Psoas muscle (tissue), 8 donors: ENCODE results near the gene CHN2. TPM values are rescaled to one million over a fixed set of nuclear protein-coding genes. Genes with fewer than 3 reads are reported as not detected.
"Not testable (repeated sequence)": the region's sequence is repeated elsewhere in the genome, so short reads cannot be mapped to it uniquely, and the experiment has no call there.

Experiments
- ATAC-seq, 4 donors: fragments of 200-7000 bp; cut with Tn5 transposase; one replicate each; pipeline ENCODE4 v1.9.1; 2020; ENCODE audit warnings: moderate library complexity in 3 of 4, mild to moderate bottlenecking in 2 of 4
- DNase-seq, 2 donors: peaks; one replicate each; pipeline ENCODE4 v3.0.0-alpha.2; 2020
- H3K27ac ChIP-seq: fragments of 200-600 bp; one replicate; pipeline ENCODE4 v1.8.0; 2022
- H3K27me3 ChIP-seq, 3 donors: fragments of 200-600 bp in 1 of 3; one replicate each; pipeline versions ENCODE4 v1.6.1 to v1.8.0; 2013 to 2022; ENCODE audit warnings: low read length in 2 of 3, mild to moderate bottlenecking in 2 of 3, moderate library complexity in 1 of 3; ENCODE audit not compliant: insufficient read depth in 3 of 3
- H3K36me3 ChIP-seq, 2 donors: fragments of 200-600 bp in 1 of 2; one replicate each; pipeline versions ENCODE4 v1.6.1 to v1.8.0; 2013 to 2022; ENCODE audit warnings: low read depth in 1 of 2, mild to moderate bottlenecking in 1 of 2, moderate library complexity in 1 of 2; ENCODE audit not compliant: insufficient read depth in 1 of 2
- H3K4me1 ChIP-seq: fragments of 200-600 bp; one replicate; pipeline ENCODE4 v1.8.0; 2022
- H3K4me3 ChIP-seq: fragments of 200-600 bp; one replicate; pipeline ENCODE4 v1.8.0; 2022; ENCODE audit warnings: mild to moderate bottlenecking
- H3K9me3 ChIP-seq: fragments of 200-600 bp; one replicate; pipeline ENCODE4 v1.8.0; 2022
- CTCF ChIP-seq: fragments of 200-600 bp; IDR thresholded peaks from one replicate; pipeline ENCODE4 v1.8.0; 2022; ENCODE audit warnings: antibody characterized with exemption
- WGBS, 3 donors: extraction: QIAGEN DNeasy Blood & Tissue Kit; methylation state at CpG; one replicate each; pipeline versions ENCODE4 v1.1.6 to v1.1.7; 2013; 5-methylcytosine and 5-hydroxymethylcytosine counted together
- intact Hi-C, 2 donors: fragments of 100-400 bp; cut with DNase I; formaldehyde crosslinking; loops; one replicate each; pipeline versions ENCODE4 v1.11.0 to v1.14.2; 2022
- polyA plus RNA-seq, 3 donors: library from polyadenylated mRNA; stranded (reverse); fragments of 200-250 nt; gene quantifications; one replicate each; pipeline ENCODE4 v1.2.3, GENCODE V29; 2013
- total RNA-seq, 4 donors: library from RNA; stranded (reverse); fragmentation: NEBNext Ultra II Directional in 2 of 4; extraction: Animal tissue kit (Norgen Biotek cat#: 25700) in 2 of 4; gene quantifications; one replicate each; pipeline versions ENCODE4 v1.2.1 to v1.2.4, GENCODE V29; 2021 to 2023
- donor health status: healthy with polysubstance abuse.
- donor health status: DM: no; HTN: no; CAD: no; lungs with moderate emphysema.
- donor health status: Bipolar disorder and iron deficiency.
- donor health status: healthy.
- donor health status: DM: yes; HTN: yes; CAD: no.
- donor health status: DM: no; HTN: no; CAD: no.
- donor health status: DM: no; HTN: no; CAD: no.
- donor health status: DM: yes; HTN: yes; CAD: no.

CHN2 gene
- total and polyA plus RNA-seq, 7 donors: 0.43 to 18.1 (median 2.3) TPM

- TF ChIP-seq CTCF: no peak
- Histone ChIP-seq H3K27me3 (no peaks in the 10 kb centered on the region), H3K27ac (no peak overlapping the region), H3K4me3 (no peak overlapping the region), H3K36me3 (no peaks in the 10 kb centered on the region), H3K9me3 (no peaks in the 10 kb centered on the region), H3K4me1 (no peaks in the 10 kb centered on the region)
- intact Hi-C loops: no loop called here
- 76 to 89% (median 85%) methylated on average over 12 of the region's 12 CpGs for WGBS, 3 donors
- DNase-seq (no peak), ATAC-seq (no peak)
These were observed 14.1 kb downstream of the CHN2 start for GRCh38 chr7:29208410-29209250.

GRCh38 chr7:29209745-29210144 is 15.2 kb downstream of the CHN2 start:
- Histone ChIP-seq H3K36me3 (no peaks in the 10 kb centered on the region), H3K4me1 (peaks cover 1% of the 10 kb centered on the region), H3K27ac (no peak overlapping the region), H3K4me3 (no peak overlapping the region), H3K27me3 (no peaks in the 10 kb centered on the region), H3K9me3 (no peaks in the 10 kb centered on the region)
- intact Hi-C loops: no loop called here
- no peak for TF ChIP-seq CTCF
- DNase-seq: no peak
- WGBS, 3 donors: 90 to 95% (median 93%) methylated on average over 3 of the region's 3 CpGs
- no peak for ATAC-seq

GRCh38 chr7:29212736-29213135 is 18.2 kb downstream of the CHN2 start:
- H3K4me1 ChIP-seq, DNase-seq, H3K27ac ChIP-seq, H3K36me3 ChIP-seq, H3K27me3 ChIP-seq, H3K9me3 ChIP-seq, H3K4me3 ChIP-seq, intact Hi-C loops, ATAC-seq: not testable (repeated sequence)
- WGBS, 3 donors: 93 to 100% (median 95%) methylated on average over 2 of the region's 2 CpGs

- DNase-seq: no peak
- TF ChIP-seq CTCF: no peak
- intact Hi-C loops: no loop called here
- Histone ChIP-seq H3K4me3 (no peak overlapping the region), H3K36me3 (no peaks in the 10 kb centered on the region), H3K4me1 (peaks cover 5% of the 10 kb centered on the region), H3K27me3 (no peaks in the 10 kb centered on the region), H3K27ac (no peak overlapping the region), H3K9me3 (no peaks in the 10 kb centered on the region)
- 91 to 97% (median 92%) methylated on average over 5 of the region's 5 CpGs for WGBS, 3 donors
- no peak for ATAC-seq
These were observed 19.5 kb downstream of the CHN2 start for GRCh38 chr7:29214056-29214455.

- ATAC-seq: no peak
- 25 to 43% (median 28%) methylated on average over 3 of the region's 3 CpGs for WGBS, 3 donors
- H3K36me3 ChIP-seq: no peaks in the 10 kb centered on the region
These were observed 20.2 kb downstream of the CHN2 start for GRCh38 chr7:29214816-29215215.

More at GRCh38 chr7:29214816-29215215, 20.2 kb downstream of the CHN2 start:
- Histone ChIP-seq H3K9me3 (no peaks in the 10 kb centered on the region), H3K27ac (no peak overlapping the region), H3K4me1 (peaks cover 5% of the 10 kb centered on the region), H3K4me3 (no peak overlapping the region), H3K27me3 (no peaks in the 10 kb centered on the region)
- intact Hi-C loops: no loop called here
- DNase-seq: no peak
- TF ChIP-seq CTCF: no peak
